NCI-H69 (cell line): ENCODE measurements around the gene CA10.

ENCODE experiments used
- DNase-seq: peaks from one replicate; lab custom pipeline; 2025; lab: John Stamatoyannopoulos, UW

CA10 gene

DNA sequence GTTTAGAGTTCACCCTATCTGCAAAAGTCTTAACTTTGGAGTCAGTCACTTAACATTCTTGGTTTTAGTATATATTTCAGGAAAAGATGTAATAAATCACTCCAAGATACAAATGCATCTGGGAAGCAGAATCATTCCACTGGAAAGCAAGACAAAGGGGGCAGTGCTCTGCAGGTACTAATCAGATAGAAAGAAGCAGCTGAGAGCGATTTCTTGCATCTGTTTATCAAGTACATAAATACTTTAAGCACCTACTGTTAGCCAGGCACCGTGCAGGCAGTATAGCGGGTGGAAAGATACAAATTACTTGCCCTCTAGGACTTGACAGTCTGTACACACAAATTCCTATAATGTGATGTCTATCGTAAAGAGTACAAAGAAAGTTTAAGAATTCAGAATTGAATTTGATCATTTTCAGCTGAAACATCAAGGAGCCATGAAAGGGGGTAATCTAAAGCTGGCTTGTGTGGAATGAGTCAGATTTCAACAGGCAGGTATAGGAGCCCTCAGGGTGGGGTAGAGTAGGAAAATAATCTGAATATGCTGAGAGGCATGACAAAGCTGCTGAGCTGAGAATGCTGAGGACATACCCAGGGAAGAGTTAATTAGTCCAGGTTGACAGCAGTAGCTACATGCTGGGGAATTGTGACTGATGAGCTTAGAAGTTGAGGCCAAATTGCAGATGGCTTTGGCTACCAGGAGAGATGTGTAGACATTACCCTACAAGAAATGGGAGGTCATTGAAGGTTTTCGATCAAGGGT is 110.2 kb downstream of the CA10 start:
- peak; percentile 5 for DNase-seq

GRCh38 chr17:52047086-52047485 is 111.4 kb downstream of the CA10 start:
- DNase-seq = no peak

GRCh38 chr17:52041123-52041617 is 117.3 kb downstream of the CA10 start:
- DNase-seq = no peak

DNA sequence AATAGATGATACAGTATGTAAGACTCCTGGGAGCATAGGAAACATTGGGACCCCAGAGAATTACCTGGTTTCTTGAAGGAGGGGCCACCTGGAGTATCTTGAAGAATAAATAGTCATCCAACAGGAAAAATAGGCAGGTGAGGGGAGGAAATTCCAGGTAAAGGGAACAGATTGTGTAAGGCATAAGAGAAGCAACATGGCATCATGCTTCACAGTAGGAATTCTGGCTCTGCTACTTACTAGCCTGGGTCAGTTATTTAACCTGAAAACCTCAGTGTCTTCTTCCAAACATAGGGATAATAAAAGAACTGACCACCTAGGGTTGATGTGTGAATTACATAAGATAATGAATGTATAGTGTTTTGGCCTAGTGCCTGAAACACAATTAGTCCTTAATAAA is 122.1 kb downstream of the CA10 start:
- no peak for DNase-seq

- peak; percentile 19 for DNase-seq
Observed at GRCh38 chr17:52035336-52035915, 123.1 kb downstream of the CA10 start.

DNA sequence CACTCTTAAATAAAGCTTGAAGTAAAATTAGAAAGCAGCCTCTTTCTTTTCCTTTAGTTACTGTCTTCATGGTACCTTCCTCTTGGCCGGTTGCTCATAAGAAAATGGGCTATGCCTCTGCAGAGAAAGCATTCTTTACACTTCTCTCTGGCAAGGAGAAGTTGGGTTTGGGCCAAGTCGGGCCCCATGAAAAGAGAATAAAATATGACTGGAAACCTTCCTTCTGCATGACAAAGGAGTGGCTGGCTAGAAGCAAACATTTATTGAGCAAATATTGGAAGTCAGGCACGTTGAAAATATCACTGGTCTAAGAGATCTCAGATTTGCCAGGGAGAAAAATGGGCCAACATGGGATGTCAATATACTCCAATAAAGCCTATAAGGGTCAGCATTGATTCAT is 126.1 kb downstream of the CA10 start:
- DNase-seq = no peak

GRCh38 chr17:52030052-52030451 is 128.5 kb downstream of the CA10 start:
- DNase-seq = no peak

DNA sequence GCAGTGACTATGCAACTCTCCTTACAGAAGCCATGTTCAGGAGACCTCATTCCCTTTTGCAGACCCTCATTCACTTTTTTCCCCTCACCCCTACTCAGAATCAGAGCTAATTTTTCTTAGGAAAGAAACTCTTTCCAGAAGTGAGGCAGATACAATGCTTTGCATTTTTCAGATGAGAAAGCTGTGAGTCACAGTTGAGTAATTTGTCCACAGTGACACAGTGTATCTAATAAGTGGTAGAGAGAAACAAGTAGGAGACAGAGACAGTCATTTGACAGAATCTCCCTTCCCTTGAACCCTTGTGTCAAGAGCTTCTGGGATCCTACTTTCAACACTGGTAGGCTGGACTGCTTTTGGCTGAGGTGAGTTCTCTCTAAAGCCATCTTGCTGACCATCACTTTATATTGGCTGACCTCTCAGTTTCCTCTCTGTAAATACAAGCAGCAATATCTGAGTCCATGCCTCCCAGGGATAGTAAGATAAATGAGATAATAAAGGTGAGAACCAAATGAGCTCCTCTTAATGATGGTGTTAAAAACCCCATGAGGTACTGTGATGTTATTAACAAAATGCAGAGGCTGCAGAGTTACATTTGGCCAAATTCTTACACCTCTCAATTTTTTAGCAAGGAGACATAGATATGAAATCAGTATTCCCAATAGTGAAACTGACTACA is 130.8 kb downstream of the CA10 start:
- no peak for DNase-seq

- no peak for DNase-seq
Observed at GRCh38 chr17:52027081-52027480, 131.4 kb downstream of the CA10 start.

- DNase-seq = no peak
Observed at GRCh38 chr17:52026075-52026474, 132.4 kb downstream of the CA10 start.

GRCh38 chr17:52025236-52025635 is 133.3 kb downstream of the CA10 start:
- no peak for DNase-seq

- DNase-seq = peak; percentile 17
Observed at GRCh38 chr17:52024300-52024870, 134.1 kb downstream of the CA10 start.

DNA sequence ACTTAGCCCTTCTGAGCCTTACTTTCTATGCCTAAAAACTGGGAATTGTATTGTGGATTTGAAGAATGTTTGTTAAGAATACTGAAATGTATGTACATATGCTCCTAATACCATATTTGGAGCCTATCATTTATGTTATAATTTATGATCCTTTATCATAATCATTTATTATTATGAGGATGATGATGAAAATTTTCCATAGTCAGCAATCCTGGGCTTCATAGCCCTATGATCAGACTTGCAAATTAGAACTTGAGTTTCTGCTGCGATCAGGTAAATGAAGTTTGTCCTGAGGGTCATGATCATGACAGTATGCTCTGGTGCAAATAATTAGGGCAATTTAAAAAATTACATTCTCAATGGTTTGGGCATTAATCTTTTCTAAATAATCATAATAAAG is 147.4 kb downstream of the CA10 start:
- DNase-seq = no peak

DNA sequence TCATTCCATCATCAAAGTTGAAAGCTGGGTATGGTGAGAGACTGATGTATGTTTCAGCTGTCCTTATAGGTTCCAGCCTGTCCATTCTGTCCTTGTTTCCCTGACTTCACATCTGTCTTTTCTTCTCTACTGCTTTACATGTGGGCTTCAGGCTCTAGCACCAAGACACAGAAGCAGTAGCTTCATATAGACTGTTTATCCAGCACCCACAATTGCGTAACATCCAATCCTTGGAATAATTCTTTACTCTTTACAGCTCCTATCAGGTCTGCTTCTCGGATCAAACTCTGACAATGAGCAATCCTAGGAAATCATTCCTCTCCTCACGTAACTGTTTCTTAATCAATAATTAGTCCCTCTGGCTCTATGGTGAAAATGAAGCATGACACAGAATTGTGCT is 158.9 kb downstream of the CA10 start:
- no peak for DNase-seq

GRCh38 chr17:51997723-51998122 is 160.8 kb downstream of the CA10 start:
- DNase-seq = peak; percentile 10

DNA sequence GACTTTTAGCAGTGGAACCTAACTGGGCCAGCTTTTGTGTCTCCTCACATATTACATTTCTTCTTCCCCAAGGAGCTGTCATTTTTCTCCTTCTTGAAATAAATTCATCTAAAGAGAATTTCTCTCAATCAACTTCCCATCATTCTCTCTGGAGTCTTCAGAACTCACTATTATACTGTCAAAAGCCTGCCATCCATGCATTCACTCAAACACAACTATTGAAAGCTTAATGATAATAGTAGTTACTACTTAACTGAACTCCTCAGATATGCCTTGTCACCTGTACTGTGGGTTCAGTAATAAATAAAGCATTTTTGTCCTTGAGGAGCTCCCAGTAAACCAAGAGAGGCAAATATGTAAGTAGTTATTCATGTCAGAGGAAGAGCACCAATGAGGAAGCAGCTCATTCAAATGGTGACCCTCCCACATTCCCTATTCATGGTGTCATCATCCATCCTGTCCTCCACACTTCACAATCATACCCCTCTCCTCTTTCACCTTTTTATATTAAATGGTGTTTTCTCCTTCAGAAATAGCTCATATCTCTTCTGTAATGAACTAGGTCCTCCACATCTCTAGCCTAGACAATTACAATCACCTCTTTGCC is 162.6 kb downstream of the CA10 start:
- no peak for DNase-seq

DNA sequence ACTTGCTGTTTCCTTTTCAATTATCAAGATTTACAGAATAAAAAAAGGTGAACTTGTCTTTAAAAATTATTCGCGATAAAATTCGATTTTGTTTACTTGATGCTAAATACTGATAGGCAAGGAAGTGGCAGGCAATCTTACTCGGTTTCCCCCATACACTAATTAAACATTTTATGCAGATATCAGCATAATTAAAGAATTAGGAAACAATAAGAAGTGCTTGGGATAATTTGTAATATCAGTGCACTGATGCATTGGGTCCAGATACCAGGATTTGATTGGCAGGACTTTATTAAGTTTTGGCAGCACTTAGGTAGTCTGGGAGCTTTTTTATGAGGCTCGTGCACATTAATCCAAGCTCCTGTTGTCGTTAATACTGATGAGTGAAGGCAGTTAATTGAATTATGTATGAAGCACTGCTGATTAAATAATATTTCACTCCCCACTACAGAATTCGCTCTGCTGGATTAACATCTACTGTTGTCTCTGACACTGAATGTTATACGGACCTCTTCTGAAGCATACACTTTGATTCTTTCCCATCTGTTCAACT is 165.6 kb downstream of the CA10 start:
- no peak for DNase-seq

GRCh38 chr17:51971121-51971520 is 187.4 kb downstream of the CA10 start:
- no peak for DNase-seq

- no peak for DNase-seq
Observed at GRCh38 chr17:51961689-51962088, 196.8 kb downstream of the CA10 start.

GRCh38 chr17:51957786-51958185 is 200.7 kb downstream of the CA10 start:
- DNase-seq = no peak

GRCh38 chr17:51955245-51955644 is 203.3 kb downstream of the CA10 start:
- DNase-seq = no peak

- no peak for DNase-seq
Observed at GRCh38 chr17:51954232-51954765, 204.2 kb downstream of the CA10 start.
